Measurements from ENCODE around the gene DBN1. TPM values are rescaled to one million over a fixed set of nuclear protein-coding genes. Genes with fewer than 3 reads are reported as not detected.

Gene DBN1
- total RNA-seq, 1 donor from 2014 or later = 113 TPM

DNA sequence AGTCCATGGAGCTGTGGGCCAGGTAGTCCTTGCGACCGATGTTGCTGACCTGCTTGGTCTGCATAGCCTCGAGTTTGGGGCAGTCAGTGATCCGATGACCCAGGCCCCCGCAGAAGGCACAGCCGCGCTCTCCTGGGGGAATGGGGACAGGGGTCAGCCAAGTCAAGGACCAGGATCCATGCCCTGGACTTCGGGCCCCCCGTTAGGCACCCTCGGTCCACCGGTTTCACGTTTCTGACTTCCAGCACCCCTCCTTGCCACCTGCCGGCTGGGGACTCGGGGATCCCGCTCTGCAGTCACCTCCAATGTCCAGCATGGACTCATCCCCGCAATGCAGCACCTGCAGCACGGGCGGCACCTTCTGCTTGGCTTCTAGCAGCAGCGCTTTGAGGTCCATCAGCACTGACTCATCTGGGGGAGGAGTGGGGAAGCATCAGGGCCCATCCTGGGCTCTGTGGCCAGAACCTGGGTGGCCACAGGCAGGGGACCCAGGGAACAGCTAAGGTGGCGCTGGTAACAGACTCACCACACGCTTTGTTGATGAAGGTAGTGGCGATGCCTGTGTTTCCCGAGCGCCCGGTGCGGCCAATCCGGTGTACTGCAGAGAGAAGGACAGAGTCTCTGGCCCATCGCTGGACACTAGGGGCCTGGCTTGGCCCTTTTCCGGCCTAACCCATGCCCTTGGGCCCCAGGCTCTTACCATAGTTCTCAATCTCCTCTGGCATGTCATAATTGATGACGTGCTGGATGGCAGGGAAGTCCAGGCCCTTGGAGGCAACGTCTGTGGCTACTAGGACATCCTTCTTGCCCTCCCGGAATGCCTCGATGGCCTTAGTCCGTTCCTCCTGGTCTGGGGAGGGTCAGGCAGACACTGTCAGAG is 38.6 kb upstream of the DBN1 start:
- peaks cover 19% of the 10 kb centered on the region for H3K79me2 ChIP-seq (ENCODE audit: low read depth)
- Mint-ChIP-seq H3K9me3 (no peaks in the 10 kb centered on the region), H3K27me3 (ENCODE audit: insufficient read depth, low read depth) (peaks cover 15% of the 10 kb centered on the region), H3K4me1 (peaks cover 23% of the 10 kb centered on the region), H3K36me3 (peaks cover 20% of the 10 kb centered on the region), H3K27ac (no peak overlapping the region), H3K4me3 (no peak overlapping the region)
- no peak overlapping the region for H3K4me3 ChIP-seq
- H3K4me1 ChIP-seq = no peaks in the 10 kb centered on the region
- peaks cover 9% of the 10 kb centered on the region for H4K20me1 ChIP-seq (ENCODE audit: low read depth)
- no peak overlapping the region for H3K4me2 ChIP-seq
- no peak for DNase-seq (ENCODE audit: low spot score)
- TF ChIP-seq EZH2 (IDR thresholded peaks at IDR 0.05) = no peak
- no peak for TF ChIP-seq EZH2phosphoT487 (IDR thresholded peaks at IDR 0.05)
- TF ChIP-seq, protein P1, sequence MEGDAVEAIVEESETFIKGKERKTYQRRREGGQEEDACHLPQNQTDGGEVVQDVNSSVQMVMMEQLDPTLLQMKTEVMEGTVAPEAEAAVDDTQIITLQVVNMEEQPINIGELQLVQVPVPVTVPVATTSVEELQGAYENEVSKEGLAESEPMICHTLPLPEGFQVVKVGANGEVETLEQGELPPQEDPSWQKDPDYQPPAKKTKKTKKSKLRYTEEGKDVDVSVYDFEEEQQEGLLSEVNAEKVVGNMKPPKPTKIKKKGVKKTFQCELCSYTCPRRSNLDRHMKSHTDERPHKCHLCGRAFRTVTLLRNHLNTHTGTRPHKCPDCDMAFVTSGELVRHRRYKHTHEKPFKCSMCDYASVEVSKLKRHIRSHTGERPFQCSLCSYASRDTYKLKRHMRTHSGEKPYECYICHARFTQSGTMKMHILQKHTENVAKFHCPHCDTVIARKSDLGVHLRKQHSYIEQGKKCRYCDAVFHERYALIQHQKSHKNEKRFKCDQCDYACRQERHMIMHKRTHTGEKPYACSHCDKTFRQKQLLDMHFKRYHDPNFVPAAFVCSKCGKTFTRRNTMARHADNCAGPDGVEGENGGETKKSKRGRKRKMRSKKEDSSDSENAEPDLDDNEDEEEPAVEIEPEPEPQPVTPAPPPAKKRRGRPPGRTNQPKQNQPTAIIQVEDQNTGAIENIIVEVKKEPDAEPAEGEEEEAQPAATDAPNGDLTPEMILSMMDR (IDR thresholded peaks at IDR 0.05) = no peak
- H2AFZ ChIP-seq (replicated peaks) = no peak overlapping the region
- H3K27me3 ChIP-seq = no peaks in the 10 kb centered on the region
- peaks cover 2% of the 10 kb centered on the region for H3F3A ChIP-seq (ENCODE audit: low read depth)
- no peaks in the 10 kb centered on the region for H3K36me3 ChIP-seq
- no peak overlapping the region for H3K27ac ChIP-seq
- H3K9me3 ChIP-seq (ENCODE audit: low read depth) = no peaks in the 10 kb centered on the region
- H3K9ac ChIP-seq = no peak overlapping the region

DNA sequence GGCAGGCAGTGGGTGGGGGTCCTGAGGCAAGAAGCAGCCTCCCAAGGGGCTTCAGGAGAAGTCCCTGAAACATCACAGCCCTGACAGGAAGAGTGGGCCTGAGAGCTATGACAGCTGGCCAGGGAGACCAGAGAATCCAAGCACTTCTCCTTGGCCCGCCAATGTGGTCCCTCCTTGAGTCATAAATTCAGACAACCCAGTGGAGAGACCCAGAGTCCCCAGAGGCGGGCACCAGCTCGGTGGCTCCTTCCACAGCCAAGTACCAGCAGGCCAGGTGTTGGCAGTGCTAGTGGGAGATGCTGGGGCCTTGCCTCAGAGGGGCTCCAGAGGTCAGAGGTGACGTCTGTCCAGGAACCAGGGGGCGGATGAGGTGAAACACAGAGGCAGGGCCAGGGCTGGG is 37.7 kb upstream of the DBN1 start:
- Mint-ChIP-seq H3K9me3 (no peaks in the 10 kb centered on the region), H3K4me1 (peaks cover 17% of the 10 kb centered on the region), H3K27me3 (ENCODE audit: insufficient read depth, low read depth) (peaks cover 11% of the 10 kb centered on the region), H3K4me3 (no peak overlapping the region), H3K27ac (no peak overlapping the region), H3K36me3 (peaks cover 20% of the 10 kb centered on the region)
- H3K27me3 ChIP-seq = no peaks in the 10 kb centered on the region
- no peak overlapping the region for H3K4me2 ChIP-seq
- TF ChIP-seq, protein P1 (IDR thresholded peaks at IDR 0.05) = no peak
- no peak for TF ChIP-seq EZH2phosphoT487 (IDR thresholded peaks at IDR 0.05)
- no peak for TF ChIP-seq EZH2 (IDR thresholded peaks at IDR 0.05)
- no peak overlapping the region for H3K27ac ChIP-seq
- no peak overlapping the region for H3K4me3 ChIP-seq
- no peaks in the 10 kb centered on the region for H3K4me1 ChIP-seq
- H2AFZ ChIP-seq (replicated peaks) = no peak overlapping the region
- peaks cover 9% of the 10 kb centered on the region for H4K20me1 ChIP-seq (ENCODE audit: low read depth)
- peaks cover 14% of the 10 kb centered on the region for H3K79me2 ChIP-seq (ENCODE audit: low read depth)
- H3F3A ChIP-seq (ENCODE audit: low read depth) = no peaks in the 10 kb centered on the region
- H3K9me3 ChIP-seq (ENCODE audit: low read depth) = no peaks in the 10 kb centered on the region
- no peak for DNase-seq (ENCODE audit: low spot score)
- H3K9ac ChIP-seq = no peak overlapping the region
- no peaks in the 10 kb centered on the region for H3K36me3 ChIP-seq

DNA sequence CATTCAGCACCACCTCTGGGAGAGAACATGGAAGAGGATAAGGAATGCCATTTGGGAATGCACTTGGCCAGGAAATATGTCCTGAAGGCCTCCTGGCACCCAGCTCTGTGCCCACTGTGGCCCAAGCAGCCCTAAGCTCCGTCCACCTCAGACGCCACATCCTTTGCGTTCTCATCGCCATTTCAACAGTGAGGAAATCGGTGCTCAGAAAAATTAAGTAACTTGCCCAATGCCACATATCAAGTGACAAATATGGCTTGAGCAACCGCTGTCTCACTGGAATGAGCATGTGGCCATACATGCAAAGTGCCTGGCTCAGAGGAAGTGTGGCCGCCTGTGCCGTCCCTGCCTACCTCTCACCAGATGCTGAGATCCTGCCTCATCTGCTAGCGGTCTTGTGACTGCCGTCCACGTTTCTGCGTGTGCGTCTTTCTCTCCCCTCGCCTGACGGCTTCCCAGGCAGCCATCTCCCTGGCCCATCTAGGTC is 37.2 kb upstream of the DBN1 start:
- H3K9me3 Mint-ChIP-seq = no peaks in the 10 kb centered on the region

More for the DNA sequence above, 37.2 kb upstream of the DBN1 start:
- Mint-ChIP-seq H3K27ac (no peak overlapping the region), H3K36me3 (peaks cover 19% of the 10 kb centered on the region), H3K4me1 (peaks cover 11% of the 10 kb centered on the region), H3K27me3 (ENCODE audit: insufficient read depth, low read depth) (peaks cover 11% of the 10 kb centered on the region), H3K4me3 (no peak overlapping the region)
- Histone ChIP-seq H3K4me2 (no peak overlapping the region), H3K4me1 (no peaks in the 10 kb centered on the region), H3K27me3 (no peaks in the 10 kb centered on the region), H3K9ac (no peak overlapping the region), H4K20me1 (ENCODE audit: low read depth) (peaks cover 7% of the 10 kb centered on the region), H3K36me3 (no peaks in the 10 kb centered on the region), H3F3A (ENCODE audit: low read depth) (no peaks in the 10 kb centered on the region), H3K79me2 (ENCODE audit: low read depth) (peaks cover 9% of the 10 kb centered on the region), H3K9me3 (ENCODE audit: low read depth) (no peaks in the 10 kb centered on the region), H2AFZ (replicated peaks) (no peak overlapping the region), H3K27ac (no peak overlapping the region), H3K4me3 (no peak overlapping the region)
- DNase-seq (ENCODE audit: low spot score) = no peak
- TF ChIP-seq EZH2 (IDR thresholded peaks at IDR 0.05) (no peak), EZH2phosphoT487 (IDR thresholded peaks at IDR 0.05) (no peak)
- TF ChIP-seq, protein P1 (IDR thresholded peaks at IDR 0.05) = no peak
